ENCODE results near the gene ACVR2A. TPM values are rescaled to one million over a fixed set of nuclear protein-coding genes. Genes with fewer than 3 reads are reported as not detected.

ACVR2A gene
- total and polyA plus RNA-seq, 12 donors: 4.7 to 28.1 (median 8.5) TPM

- DNase-seq: no peak
- Histone ChIP-seq H3K4me3 (no peak overlapping the region), H3K9me3 (replicated peaks in 1 of 3) (peaks cover 0 to 5% (median 0%) of the 10 kb centered on the region in 3 donors), H3K27ac (no peak overlapping the region), H3K27me3 (no peaks in the 10 kb centered on the region), H3K36me3 (replicated peaks in 1 of 2) (no peaks in the 10 kb centered on the region), H3K4me1 (replicated peaks in 1 of 2) (peaks cover 0 to 48% of the 10 kb centered on the region in 2 donors)
- TF ChIP-seq CTCF (IDR thresholded peaks at IDR 0.05): no peak
- no peak for TF ChIP-seq POLR2A (IDR thresholded peaks at IDR 0.05)
- intact Hi-C loops (cut with DNase I): no loop called here
- WGBS, 4 donors: 90 to 95% (median 93%) methylated on average over 6 of the region's 6 CpGs
These were observed 9.8 kb downstream of the ACVR2A start for GRCh38 chr2:147854557-147855134.

GRCh38 chr2:147855316-147855715, 10.5 kb downstream of the ACVR2A start:
- Histone ChIP-seq H3K4me1 (replicated peaks in 1 of 2) (peaks cover 0 to 48% of the 10 kb centered on the region in 2 donors), H3K4me3 (no peak overlapping the region), H3K27me3 (no peaks in the 10 kb centered on the region), H3K9me3 (replicated peaks in 1 of 3) (peaks cover 0 to 5% (median 0%) of the 10 kb centered on the region in 3 donors), H3K27ac (no peak overlapping the region), H3K36me3 (replicated peaks in 1 of 2) (no peaks in the 10 kb centered on the region)
- DNase-seq: no peak
- no peak for TF ChIP-seq CTCF (IDR thresholded peaks at IDR 0.05)
- no peak for TF ChIP-seq POLR2A (IDR thresholded peaks at IDR 0.05)
- intact Hi-C loops (cut with DNase I): no loop called here

DNA sequence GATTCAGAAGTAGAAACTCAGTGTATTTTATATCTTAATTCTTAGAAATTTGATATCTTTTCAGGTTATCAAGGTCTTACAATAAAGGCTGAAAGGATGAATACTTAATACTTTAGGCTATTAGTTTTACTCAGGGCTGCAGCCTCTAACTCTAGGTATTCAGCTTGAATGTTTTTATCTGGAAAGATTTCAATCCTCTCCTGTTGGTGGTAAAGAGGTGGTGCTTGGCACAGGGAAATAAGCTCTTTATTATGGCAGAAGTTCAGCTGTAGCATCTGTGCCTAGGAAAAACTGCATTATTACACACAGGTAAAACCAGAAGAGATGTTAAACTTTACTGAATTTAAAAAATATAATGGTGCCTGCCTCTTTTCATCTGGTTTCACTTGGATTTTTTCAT, 11.1 kb downstream of the ACVR2A start:
- intact Hi-C loops (cut with DNase I): no loop called here
- peaks cover 0 to 47% of the 10 kb centered on the region in 2 donors for H3K4me1 ChIP-seq (replicated peaks in 1 of 2)
- no peak overlapping the region for H3K27ac ChIP-seq
- H3K27me3 ChIP-seq: no peaks in the 10 kb centered on the region
- peaks cover 0 to 5% (median 0%) of the 10 kb centered on the region in 3 donors for H3K9me3 ChIP-seq (replicated peaks in 1 of 3)
- H3K36me3 ChIP-seq (replicated peaks in 1 of 2): no peaks in the 10 kb centered on the region
- no peak for DNase-seq
- no peak overlapping the region for H3K4me3 ChIP-seq
- no peak for TF ChIP-seq POLR2A (IDR thresholded peaks at IDR 0.05)

GRCh38 chr2:147860009-147860408, 15.2 kb downstream of the ACVR2A start:
- Histone ChIP-seq H3K9me3 (replicated peaks in 1 of 3) (peaks cover 0 to 5% (median 0%) of the 10 kb centered on the region in 3 donors), H3K27me3 (no peaks in the 10 kb centered on the region), H3K27ac (no peak overlapping the region), H3K4me3 (no peak overlapping the region), H3K4me1 (replicated peaks in 1 of 2) (peaks cover 0 to 50% of the 10 kb centered on the region in 2 donors), H3K36me3 (replicated peaks in 1 of 2) (no peaks in the 10 kb centered on the region)
- DNase-seq: no peak
- intact Hi-C loops (cut with DNase I): no loop called here
- no peak for TF ChIP-seq CTCF (IDR thresholded peaks at IDR 0.05)
- no peak for TF ChIP-seq POLR2A (IDR thresholded peaks at IDR 0.05)
- 94 to 100% (median 96%) methylated on average over 1 of the region's 1 CpG for WGBS, 4 donors

DNA sequence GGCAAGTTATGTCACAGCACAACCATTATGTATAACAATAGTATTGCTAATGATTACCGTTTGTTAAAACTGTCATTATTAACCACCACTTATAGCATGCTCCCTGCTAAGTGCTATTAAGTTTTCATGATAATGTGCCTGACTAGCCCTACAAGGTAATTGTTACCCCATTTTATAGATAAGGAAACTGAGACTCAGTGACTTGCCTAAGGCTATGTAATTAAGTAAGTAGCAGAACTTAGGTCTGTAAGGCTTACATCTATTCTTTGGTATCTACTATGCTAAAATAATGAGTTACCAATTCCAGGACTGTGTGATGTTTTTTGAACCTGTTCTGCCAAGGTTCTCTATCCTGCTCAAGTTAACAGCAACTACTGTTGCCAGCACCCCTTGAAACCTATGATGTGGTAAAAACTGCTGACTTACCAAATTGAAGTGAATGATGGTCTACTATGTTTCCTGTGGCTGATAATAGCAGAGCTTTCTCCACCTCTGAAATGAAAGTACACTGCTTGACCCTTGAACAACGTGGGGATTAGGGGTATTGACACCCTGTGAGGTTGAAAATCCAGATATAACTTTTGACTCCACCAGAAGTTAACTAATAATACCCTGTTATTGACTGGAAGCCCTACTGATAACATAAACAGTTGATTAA, 18.2 kb downstream of the ACVR2A start:
- H3K36me3 ChIP-seq (replicated peaks in 1 of 2): no peaks in the 10 kb centered on the region
- intact Hi-C loops (cut with DNase I): no loop called here
- no peaks in the 10 kb centered on the region for H3K9me3 ChIP-seq (replicated peaks in 1 of 3)
- H3K27me3 ChIP-seq: no peaks in the 10 kb centered on the region
- TF ChIP-seq POLR2A (IDR thresholded peaks at IDR 0.05) (no peak), CTCF (IDR thresholded peaks at IDR 0.05) (no peak)
- H3K27ac ChIP-seq: no peak overlapping the region
- DNase-seq: no peak
- H3K4me1 ChIP-seq (replicated peaks in 1 of 2): peaks cover 0 to 33% of the 10 kb centered on the region in 2 donors
- no peak overlapping the region for H3K4me3 ChIP-seq
- WGBS, 4 donors: 58 to 70% (median 64%) methylated on average over 2 of the region's 2 CpGs
